AG10803 (cell line): ENCODE data around the gene CABCOCO1.

Experiments used
- DNase-seq: peaks from one replicate; pipeline ENCODE4 v3.0.0; 2010; ENCODE audit warnings: low read depth
- H3K4me3 ChIP-seq: 2 replicates; pipeline ENCODE4 v1.5.1; 2011; ENCODE audit warnings: mild to moderate bottlenecking, low read length, control low read depth
- TF ChIP-seq, protein P1 (sequence below): conservative IDR thresholded peaks from 2 replicates; pipeline ENCODE4 v1.5.1; 2011; ENCODE audit warnings: mild to moderate bottlenecking, low read length, control low read depth, inconsistent platforms

The CABCOCO1 gene

GRCh38 chr10:61749291-61749690, 86.6 kb downstream of the CABCOCO1 start:
- TF ChIP-seq, protein P1, sequence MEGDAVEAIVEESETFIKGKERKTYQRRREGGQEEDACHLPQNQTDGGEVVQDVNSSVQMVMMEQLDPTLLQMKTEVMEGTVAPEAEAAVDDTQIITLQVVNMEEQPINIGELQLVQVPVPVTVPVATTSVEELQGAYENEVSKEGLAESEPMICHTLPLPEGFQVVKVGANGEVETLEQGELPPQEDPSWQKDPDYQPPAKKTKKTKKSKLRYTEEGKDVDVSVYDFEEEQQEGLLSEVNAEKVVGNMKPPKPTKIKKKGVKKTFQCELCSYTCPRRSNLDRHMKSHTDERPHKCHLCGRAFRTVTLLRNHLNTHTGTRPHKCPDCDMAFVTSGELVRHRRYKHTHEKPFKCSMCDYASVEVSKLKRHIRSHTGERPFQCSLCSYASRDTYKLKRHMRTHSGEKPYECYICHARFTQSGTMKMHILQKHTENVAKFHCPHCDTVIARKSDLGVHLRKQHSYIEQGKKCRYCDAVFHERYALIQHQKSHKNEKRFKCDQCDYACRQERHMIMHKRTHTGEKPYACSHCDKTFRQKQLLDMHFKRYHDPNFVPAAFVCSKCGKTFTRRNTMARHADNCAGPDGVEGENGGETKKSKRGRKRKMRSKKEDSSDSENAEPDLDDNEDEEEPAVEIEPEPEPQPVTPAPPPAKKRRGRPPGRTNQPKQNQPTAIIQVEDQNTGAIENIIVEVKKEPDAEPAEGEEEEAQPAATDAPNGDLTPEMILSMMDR: no peak
- no peak for DNase-seq
- no peak overlapping the region for H3K4me3 ChIP-seq

DNA sequence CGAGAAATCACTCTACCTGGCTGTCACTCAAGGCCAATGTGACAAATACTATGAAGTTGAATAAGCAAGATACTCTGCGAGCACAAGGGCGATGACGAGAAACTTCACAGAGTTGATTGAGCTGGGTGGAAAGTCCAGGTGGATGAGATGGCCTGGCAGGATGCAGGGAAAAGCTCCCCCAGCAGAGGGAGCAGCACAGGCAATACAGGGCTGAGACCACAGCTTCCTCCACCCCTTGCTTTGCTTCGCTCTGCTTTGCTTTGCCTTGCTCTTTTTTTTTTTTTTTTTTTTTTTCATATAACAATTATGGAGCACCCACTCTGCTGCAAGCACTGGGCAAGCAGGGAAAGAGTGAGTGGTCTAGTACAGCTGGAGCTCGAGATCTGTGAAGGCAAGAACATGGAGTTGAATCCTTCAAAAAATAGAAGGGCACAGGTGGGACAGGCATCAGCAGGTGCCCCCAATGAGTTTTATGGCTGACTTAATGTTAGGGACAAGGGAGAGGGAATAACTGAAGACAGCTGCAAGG, 88.3 kb downstream of the CABCOCO1 start:
- H3K4me3 ChIP-seq: no peak overlapping the region
- TF ChIP-seq, protein P1: peak; percentile 88
- peak; percentile 70 for DNase-seq

- TF ChIP-seq, protein P1: no peak
- no peak for DNase-seq
- no peak overlapping the region for H3K4me3 ChIP-seq
These were observed 88.9 kb downstream of the CABCOCO1 start for GRCh38 chr10:61751599-61751998.

- no peak overlapping the region for H3K4me3 ChIP-seq
- TF ChIP-seq, protein P1: no peak
- DNase-seq: peak; percentile 31
These were observed 89.6 kb downstream of the CABCOCO1 start for GRCh38 chr10:61752111-61753011.

DNA sequence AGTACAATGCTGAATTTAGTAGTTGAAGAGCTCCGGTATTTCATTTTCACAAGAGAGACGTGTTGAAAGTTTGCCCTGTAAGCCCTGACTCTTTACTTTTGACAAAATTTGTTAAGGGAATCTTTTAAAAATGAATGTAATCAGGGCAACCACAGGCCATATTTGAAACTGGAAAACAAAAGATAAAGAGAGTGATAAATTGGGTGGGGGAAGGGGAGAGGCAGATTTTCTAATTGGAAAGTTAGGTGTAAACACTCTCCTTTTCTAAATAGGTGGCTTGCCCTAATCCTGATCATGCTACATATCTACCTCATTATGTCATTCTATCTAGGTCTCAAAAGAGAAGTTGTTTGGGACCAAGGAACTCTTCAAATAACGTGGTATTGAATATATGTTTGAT, 90.7 kb downstream of the CABCOCO1 start:
- DNase-seq: no peak
- H3K4me3 ChIP-seq: no peak overlapping the region
- TF ChIP-seq, protein P1: no peak

DNA sequence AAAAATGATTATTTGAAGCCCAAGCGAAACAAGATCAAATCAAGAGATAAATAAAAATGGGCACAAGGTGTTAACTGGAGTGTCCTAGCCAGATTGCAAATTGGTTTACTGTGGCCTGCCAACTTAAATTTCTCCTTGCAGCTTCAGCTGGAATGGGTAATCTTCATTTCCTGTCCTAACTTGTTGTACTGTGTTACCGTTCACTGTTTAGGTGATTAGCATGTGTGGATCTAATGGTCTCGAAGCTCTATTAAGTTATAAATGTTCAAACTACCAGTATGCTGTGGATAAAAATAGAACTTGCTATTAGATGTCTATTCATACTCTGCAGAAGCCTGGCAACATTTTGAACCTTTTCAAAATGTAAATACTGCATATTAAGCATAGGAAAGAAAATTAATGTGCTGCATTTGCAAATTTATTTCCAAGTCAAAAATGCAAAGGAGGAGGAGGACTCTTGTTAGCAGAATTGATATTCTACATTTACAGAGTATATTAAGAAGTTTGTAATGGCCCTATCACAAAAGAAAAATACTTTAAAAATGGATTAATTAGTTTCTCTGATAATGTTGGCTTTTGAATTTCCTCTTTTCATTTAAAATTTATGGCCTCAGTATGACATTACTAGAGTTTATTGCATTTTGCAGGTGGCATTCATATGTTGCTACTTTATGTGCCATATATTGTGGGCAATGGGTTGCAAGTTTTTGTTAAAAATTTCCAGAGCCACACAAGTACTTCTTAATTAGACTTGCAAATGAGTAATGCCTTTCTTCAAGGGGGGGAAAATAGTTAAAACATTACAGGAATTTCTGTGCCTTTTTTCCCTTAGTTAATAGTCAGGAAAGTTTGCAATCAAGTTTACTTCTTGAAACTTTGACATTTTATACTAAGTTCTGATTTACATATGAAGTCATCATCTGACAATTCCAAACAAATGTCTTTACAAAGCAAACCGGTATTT, 92.1 kb downstream of the CABCOCO1 start:
- H3K4me3 ChIP-seq: no peak overlapping the region
- TF ChIP-seq, protein P1: no peak
- peak; percentile 53 for DNase-seq
